Mesodermal cell (in vitro differentiated cells): Measurements from ENCODE around the gene NEU2.
"Not testable (repeated sequence)": the region's sequence is repeated elsewhere in the genome, so short reads cannot be mapped to it uniquely, and the experiment has no call there.

Experiments used
- H3K27ac ChIP-seq: 2 replicates; pipeline ENCODE4 v1.7.0; 2013; ENCODE audit warnings: mild to moderate bottlenecking, low read depth, low read length, moderate library complexity; ENCODE audit not compliant: severe bottlenecking
- H3K36me3 ChIP-seq: 2 replicates; pipeline ENCODE4 v1.7.1; 2013; ENCODE audit warnings: mild to moderate bottlenecking, low read length, moderate library complexity; ENCODE audit not compliant: control insufficient read depth, insufficient read depth
- H3K4me1 ChIP-seq: one replicate; pipeline ENCODE4 v1.7.1; 2013; ENCODE audit warnings: mild to moderate bottlenecking, low read length; ENCODE audit not compliant: insufficient read depth, control insufficient read depth, poor library complexity, severe bottlenecking
- H3K4me3 ChIP-seq: 2 replicates; pipeline ENCODE4 v1.7.0; 2013; ENCODE audit warnings: low read length, control low read depth, mild to moderate bottlenecking; ENCODE audit not compliant: insufficient read depth, poor library complexity, severe bottlenecking; ENCODE audit errors: extremely low read depth
- H3K9me3 ChIP-seq: 2 replicates; pipeline ENCODE4 v1.7.1; 2013; ENCODE audit warnings: mild to moderate bottlenecking, low read length, moderate library complexity; ENCODE audit not compliant: control insufficient read depth
- WGBS, 2 experiments: methylation state at CpG; one replicate each; pipeline ENCODE4 v1.1.5; 2013; ENCODE audit warnings: missing lambda C conversion rate in 2 of 2; ENCODE audit not compliant: insufficient coverage in 2 of 2; 5-methylcytosine and 5-hydroxymethylcytosine counted together

Gene NEU2

DNA sequence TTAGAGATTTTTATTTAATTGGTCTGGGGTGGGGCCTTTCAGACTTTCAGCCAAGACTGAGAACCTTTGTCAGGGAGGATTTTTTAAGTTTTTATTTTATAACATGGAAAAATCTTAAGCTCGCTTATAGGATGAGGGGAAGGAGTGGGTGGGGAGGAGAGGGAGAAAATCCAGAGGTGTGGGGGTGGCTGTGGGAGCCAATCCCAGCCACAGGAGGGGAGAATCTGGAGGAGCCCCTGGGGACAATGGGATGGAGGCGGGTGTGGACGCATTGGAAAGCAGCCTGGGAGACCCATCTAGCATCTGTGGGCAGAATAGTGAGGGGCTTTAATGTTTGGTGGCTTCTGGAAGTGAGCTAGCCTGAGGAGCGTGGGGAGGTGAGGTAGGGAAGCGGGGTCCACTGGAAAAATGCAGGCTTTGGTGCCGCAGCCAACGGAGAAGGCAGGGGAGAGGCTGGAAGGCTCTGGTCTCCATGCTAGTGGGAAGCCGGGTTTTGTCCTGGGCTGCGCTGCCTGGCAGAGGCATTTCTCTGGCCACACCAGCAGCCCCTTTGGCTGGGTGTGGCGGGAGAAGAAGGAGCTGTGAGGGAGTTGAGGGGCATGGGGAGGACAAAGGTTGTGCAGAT lies 16.2 kb downstream of the NEU2 start:
- WGBS, 2 experiments: 77 to 89% methylated on average over 5 to 10 of the region's 10 CpGs
- no peaks in the 10 kb centered on the region for H3K36me3 ChIP-seq
- no peak overlapping the region for H3K27ac ChIP-seq
- no peaks in the 10 kb centered on the region for H3K4me1 ChIP-seq
- no peak overlapping the region for H3K4me3 ChIP-seq
- no peaks in the 10 kb centered on the region for H3K9me3 ChIP-seq

GRCh38 chr2:233049194-233049761 lies 16.8 kb downstream of the NEU2 start:
- no peaks in the 10 kb centered on the region for H3K9me3 ChIP-seq
- no peak overlapping the region for H3K4me3 ChIP-seq
- no peak overlapping the region for H3K27ac ChIP-seq
- H3K4me1 ChIP-seq: no peaks in the 10 kb centered on the region
- WGBS, 2 experiments: 60 to 63% methylated on average over 3 of the region's 4 CpGs
- no peaks in the 10 kb centered on the region for H3K36me3 ChIP-seq

DNA sequence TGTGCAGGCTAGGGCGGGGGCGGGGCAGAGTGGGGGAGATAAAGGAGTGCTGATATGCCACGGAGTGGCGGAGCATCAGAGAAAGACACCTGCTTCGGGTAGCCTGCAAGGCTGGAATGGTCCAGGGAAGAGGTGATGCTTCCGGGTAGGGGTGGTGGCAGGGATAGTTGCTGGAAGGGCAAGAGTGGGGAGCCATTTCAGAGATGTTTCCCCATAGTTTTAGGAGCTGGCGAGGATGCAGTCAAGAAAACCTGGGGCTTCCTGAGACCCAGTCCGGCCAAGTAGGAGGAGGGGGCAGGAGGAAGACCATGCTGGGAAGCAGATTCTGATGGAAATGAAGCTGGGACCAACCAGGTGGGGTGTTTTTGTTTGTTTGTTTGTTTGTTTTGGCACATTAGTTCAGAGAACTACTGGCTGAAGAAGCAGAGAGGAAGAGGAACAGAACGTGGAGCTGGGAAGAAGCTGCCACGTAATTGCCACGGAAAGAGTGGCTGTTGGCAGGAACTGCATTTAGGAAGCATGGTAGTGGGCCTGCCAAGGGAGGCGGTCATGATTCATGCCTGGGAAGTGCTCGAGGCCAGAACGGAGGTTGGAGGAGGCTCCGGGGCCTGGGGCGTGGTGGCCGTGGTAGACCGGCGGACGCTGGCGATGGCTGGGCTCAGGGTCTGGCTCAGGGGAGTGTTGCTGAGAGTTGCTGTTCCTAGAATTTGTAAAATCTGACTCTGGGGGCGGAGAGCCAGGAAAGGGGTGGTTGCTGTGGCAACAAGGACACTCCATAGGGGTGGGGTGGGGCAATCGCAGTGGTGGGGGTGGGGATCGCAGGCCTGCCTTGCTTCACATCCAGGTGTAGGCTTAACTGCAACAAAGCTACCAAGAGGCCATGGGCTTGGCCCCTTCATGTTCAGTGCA lies 19.0 kb downstream of the NEU2 start:
- Histone ChIP-seq H3K27ac (no peak overlapping the region), H3K9me3 (no peaks in the 10 kb centered on the region), H3K4me1 (no peaks in the 10 kb centered on the region), H3K36me3 (no peaks in the 10 kb centered on the region), H3K4me3 (no peak overlapping the region)
- WGBS, 2 experiments: 20% methylated on average over 20 to 22 of the region's 24 CpGs

DNA sequence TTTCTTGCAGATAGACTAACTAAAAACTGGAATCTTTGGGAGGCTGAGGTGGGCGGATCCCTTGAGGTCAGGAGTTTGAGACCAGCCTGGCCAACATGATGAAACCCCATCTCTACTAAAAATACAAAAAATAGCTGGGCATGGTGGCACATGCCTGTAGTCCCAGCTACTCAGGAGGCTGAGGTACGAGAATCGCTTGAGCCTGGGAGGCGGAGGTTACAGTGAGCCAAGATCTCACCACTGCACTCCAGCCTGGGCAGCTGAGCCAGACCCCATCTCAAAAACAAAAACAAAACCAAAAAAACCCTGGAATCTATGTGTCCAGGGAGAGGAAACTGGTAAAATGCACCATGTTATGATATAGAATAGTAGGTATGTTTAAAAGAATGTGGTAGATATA lies 20.0 kb downstream of the NEU2 start:
- not testable (repeated sequence) for H3K9me3 ChIP-seq

GRCh38 chr2:233053928-233054784 lies 21.7 kb downstream of the NEU2 start:
- no peak overlapping the region for H3K4me3 ChIP-seq
- no peaks in the 10 kb centered on the region for H3K4me1 ChIP-seq
- H3K27ac ChIP-seq: no peak overlapping the region
- H3K9me3 ChIP-seq: no peaks in the 10 kb centered on the region
- H3K36me3 ChIP-seq: no peaks in the 10 kb centered on the region
- WGBS, 2 experiments: 31% methylated on average over 18 to 21 of the region's 22 CpGs

More for the DNA sequence above, 20.0 kb downstream of the NEU2 start:
- H3K27ac ChIP-seq, H3K4me3 ChIP-seq, H3K36me3 ChIP-seq, H3K4me1 ChIP-seq: not testable (repeated sequence)
- WGBS, 2 experiments: 80 to 91% methylated on average over 2 to 4 of the region's 4 CpGs

DNA sequence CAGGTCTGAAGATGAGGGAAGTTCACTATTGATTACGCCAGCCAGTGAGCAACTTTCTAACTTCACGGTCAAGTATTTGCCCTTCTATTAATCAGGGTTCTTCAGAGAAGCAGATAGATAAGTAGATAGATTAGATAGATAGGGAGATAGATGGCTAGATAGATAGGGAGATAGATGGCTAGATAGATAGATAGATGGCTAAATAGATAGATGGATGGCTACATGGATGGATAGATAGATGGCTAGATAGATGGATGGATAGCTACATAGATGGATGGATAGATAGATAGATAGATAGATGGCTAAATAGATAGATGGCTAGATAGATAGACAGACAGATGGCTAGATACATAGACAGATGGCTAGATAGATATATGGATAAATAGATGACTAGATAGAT lies 22.9 kb downstream of the NEU2 start:
- Histone ChIP-seq H3K27ac (no peak overlapping the region), H3K36me3 (no peaks in the 10 kb centered on the region), H3K4me3 (no peak overlapping the region), H3K4me1 (no peaks in the 10 kb centered on the region), H3K9me3 (no peaks in the 10 kb centered on the region)
- 95 to 100% methylated on average over 2 of the region's 2 CpGs for WGBS, 2 experiments

DNA sequence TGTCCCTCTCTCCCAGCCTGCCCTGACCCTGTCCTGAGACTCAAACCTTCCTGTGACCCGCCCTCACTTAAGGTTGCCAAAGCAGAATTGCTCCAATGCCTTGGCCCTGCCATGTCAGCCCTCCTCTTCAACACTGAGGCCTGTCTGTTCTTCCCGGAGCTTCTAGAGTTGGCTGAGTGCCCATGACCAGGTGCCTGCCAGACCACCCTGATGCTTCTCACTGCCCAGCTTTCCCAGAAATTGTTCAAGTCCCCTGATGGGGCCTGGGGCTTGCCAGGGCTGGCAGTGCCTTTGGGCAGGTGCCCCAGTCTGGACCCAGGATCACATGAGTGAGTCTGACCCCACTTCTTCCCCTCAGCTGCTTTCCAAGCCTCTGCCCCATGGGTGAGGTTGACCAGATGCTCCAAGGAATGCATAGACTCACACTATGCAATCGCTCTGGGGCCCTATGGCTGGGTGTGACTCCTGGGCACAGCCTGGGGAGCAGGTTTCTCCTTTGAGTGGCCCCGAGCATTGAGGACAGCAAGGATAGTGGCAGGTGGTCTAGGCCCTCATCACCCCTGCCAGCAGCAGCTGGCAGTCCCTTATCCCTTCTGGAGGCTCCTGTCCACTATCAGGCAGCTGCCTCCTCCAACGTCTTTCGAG lies 24.6 kb downstream of the NEU2 start:
- Histone ChIP-seq H3K9me3 (no peaks in the 10 kb centered on the region), H3K4me1 (peaks cover 10% of the 10 kb centered on the region), H3K27ac (no peak overlapping the region), H3K36me3 (no peaks in the 10 kb centered on the region), H3K4me3 (no peak overlapping the region)
- 76 to 92% methylated on average over 5 to 6 of the region's 6 CpGs for WGBS, 2 experiments

GRCh38 chr2:233058717-233059546 lies 26.5 kb downstream of the NEU2 start:
- 95 to 97% methylated on average over 18 to 19 of the region's 24 CpGs for WGBS, 2 experiments
- Histone ChIP-seq H3K4me1 (peaks cover 10% of the 10 kb centered on the region), H3K36me3 (no peaks in the 10 kb centered on the region), H3K4me3 (no peak overlapping the region), H3K27ac (no peak overlapping the region), H3K9me3 (no peaks in the 10 kb centered on the region)

GRCh38 chr2:233059547-233059796 lies 27.0 kb downstream of the NEU2 start:
- Histone ChIP-seq H3K36me3 (no peaks in the 10 kb centered on the region), H3K9me3 (no peaks in the 10 kb centered on the region), H3K27ac (no peak overlapping the region), H3K4me1 (peaks cover 10% of the 10 kb centered on the region), H3K4me3 (no peak overlapping the region)
- 70 to 72% methylated on average over 3 to 5 of the region's 7 CpGs for WGBS, 2 experiments
